22Rv1 (cell line): ENCODE data around the gene NPC1.

Experiments used
- CTCF ChIP-seq: fragments of 450-650 bp; IDR thresholded peaks from 2 replicates; pipeline ENCODE4 v1.5.1; 2017; ENCODE audit warnings: mild to moderate bottlenecking
- ZFX ChIP-seq: fragments of 450-650 bp; IDR thresholded peaks from 2 replicates; pipeline ENCODE4 v1.6.1; 2017; ENCODE audit warnings: antibody characterized with exemption, borderline replicate concordance

- TF ChIP-seq CTCF (no peak), ZFX (no peak)
Measured at GRCh38 chr18:23553887-23554286, 32.4 kb downstream of the NPC1 start.
